ENCODE data around the gene OR13C9.
"Not testable (repeated sequence)": the region's sequence is repeated elsewhere in the genome, so short reads cannot be mapped to it uniquely, and the experiment has no call there.

The OR13C9 gene, protein sequence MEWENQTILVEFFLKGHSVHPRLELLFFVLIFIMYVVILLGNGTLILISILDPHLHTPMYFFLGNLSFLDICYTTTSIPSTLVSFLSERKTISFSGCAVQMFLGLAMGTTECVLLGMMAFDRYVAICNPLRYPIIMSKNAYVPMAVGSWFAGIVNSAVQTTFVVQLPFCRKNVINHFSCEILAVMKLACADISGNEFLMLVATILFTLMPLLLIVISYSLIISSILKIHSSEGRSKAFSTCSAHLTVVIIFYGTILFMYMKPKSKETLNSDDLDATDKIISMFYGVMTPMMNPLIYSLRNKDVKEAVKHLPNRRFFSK

DNA sequence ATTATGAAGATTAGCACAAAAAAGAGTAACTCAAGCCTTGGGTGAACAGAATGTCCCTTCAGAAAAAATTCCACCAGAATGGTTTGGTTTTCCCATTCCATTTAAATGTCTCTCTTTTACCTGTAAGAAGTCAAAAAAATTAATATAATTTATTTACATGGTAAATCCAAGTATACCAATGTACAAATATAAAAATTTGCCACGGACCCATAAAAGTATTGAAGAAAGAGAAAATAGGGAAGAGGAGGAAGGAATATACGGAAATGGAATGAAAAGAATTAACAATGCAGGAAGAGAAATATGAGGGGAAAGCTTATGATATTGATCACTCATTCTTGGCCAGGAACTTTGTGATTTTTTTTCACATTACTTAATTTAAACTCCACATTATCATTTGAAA lies at the start of gene OR13C9:
Gene OR13C9, minus strand, starts transcription at position 101 of the 400 bp plus-strand sequence. Its CDS starts 0 bp downstream, at position 101.
- DNase-seq (ENCODE audit: low read depth), result no peak

GRCh38 chr9:104658496-104659195 lies 40.6 kb upstream of the OR13C9 start:
- no peak for DNase-seq (ENCODE audit: low read depth)

DNA sequence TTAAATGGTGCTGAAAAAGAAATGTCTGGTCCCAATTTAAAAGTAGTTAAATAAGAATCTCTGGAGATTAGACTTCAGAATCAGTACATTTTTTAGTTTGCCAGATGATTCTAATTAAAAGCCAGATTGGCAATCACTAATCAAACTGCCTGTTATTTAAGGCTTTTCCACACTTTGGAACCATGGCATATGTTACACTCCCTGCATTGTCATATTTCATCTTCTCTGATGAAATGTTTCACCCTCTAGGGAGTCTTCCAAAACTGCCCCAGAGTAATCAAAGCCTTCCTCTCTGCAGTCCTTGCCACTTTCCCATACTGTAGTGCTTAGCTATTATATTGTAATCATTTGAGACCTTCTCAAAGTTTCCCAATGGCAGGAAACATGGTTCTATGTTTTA lies 17.5 kb upstream of the OR13C9 start:
- no peak for DNase-seq (ENCODE audit: low read depth)

DNA sequence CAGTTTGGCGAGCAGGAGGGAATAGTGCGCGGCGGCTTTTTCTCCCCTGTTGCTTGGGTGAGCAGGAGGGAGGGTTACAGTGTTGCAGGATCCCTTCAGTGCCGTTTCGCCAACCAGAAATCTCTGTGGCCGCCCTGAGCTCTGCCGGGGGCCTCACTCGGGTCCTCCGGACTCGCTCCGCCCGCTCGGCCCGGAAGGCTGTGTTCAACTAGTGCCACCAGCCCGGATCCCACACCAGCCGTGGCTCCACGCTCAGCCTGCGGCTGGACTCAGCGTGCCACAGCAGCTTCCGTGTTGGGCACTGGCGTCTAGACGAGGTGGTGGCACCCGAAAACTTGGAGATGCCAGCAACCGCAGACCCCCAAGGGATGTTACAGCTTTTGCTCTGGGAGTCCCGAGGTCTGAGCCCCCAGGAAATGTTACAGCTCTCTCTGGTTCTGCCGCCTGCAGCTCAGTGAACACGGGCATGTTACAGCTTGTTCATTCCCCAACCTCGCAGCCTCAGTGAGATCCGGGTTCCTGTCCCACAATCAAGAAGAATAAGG lies 16.0 kb upstream of the OR13C9 start:
- no peak for DNase-seq (ENCODE audit: low read depth)

GRCh38 chr9:104625964-104626363 lies 8.0 kb upstream of the OR13C9 start:
- not testable (repeated sequence) for DNase-seq (ENCODE audit: low read depth)

- DNase-seq (ENCODE audit: low read depth), result no peak
Observed at GRCh38 chr9:104617418-104617817, 586 bp downstream of the OR13C9 start.

DNA sequence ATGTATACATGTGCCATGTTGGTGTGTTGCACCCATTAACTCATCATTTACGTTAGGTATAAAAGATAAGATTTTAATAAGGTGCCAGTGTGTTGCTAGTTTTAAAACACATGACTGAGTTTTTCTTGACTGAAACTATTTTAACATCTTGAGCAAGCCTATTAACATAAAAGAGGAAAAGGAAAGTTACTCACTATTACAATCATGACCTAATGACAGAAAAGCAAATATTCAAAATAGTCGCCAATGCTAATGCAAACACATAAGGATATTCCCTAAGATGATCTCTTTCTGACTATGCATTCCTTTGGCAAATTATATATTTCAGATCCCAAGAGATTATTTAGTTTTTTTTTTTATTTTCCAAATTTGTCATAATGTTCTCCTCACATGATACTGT lies 6.8 kb downstream of the OR13C9 start:
- DNase-seq (ENCODE audit: low read depth), result no peak

DNA sequence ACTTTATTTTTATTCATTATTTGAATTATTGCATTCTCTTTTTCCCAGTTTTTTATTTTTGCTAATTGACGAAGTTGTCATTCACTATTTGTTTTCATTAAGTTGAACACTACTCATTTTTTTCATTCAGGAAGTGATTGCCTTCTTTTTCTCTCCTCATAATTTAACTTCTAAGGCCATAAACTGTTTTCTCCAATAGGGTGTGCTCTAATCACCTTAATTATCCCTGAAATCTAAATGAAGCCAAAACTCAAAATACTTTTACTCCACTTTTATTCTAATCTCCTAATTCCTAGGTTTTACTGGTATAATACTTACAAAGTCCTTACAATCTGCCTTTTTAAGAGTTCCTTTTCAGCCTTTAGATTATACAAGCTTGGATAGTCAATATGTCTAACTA lies 9.7 kb downstream of the OR13C9 start:
- no peak for DNase-seq (ENCODE audit: low read depth)

DNA sequence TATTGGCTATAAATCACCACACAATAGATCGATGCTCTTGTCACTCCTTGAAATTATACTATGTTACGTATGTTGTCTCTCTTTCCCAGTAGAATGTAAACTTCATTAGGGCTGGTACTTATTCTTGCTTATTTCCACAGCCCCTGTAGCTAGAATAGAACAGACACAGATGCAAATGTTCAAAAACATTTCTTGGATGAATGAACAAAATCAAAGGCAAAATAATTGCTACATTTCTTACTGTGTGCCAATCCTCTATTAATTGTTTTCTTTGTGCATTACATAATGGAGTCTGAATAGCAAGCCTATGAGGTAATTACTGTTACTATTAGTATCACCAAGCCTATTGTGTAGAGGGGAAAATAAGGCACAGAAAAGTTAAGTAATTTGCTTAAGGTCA lies 11.9 kb downstream of the OR13C9 start:
- no peak for DNase-seq (ENCODE audit: low read depth)

DNA sequence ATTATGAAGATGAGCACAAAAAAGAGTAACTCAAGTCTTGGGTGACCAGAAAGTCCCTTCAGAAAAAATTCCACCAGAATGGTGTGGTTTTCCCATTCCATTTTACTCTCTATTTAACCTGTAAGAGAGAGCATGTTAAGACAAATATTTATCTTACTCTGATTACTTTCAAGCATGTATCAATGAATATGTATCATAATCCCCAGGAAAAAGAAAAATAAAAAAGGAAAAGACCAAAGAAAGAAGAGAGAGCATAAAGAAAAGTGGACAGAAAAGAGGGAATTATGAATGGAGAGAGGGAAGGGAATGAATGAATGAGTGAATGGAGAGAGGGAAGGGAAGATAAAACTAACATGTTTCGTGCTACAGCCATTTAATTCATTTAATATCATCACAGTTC lies 12.5 kb downstream of the OR13C9 start, which contains the start of gene OR13C2:
Gene OR13C2, minus strand, starts transcription at position 101 of the 400 bp plus-strand sequence. Its CDS starts 0 bp downstream, at position 101.
- DNase-seq (ENCODE audit: low read depth), result not testable (repeated sequence)

DNA sequence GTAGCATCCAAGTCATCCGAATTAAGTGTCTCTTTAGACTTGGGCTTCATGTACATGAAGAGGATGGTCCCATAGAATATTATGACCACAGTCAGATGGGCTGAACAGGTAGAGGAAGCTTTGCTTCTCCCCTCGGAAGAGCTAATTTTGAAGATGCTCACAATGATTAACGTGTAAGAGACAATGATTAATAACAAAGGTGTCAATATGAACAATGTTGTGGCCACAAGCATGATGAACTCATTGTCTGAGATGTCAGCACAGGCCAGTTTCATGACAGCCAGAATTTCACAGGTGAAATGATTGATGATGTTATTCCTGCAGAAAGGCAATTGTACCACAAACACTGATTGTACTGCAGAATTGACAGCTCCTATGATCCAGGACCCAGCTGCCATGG lies 13.2 kb downstream of the OR13C9 start:
- no peak for DNase-seq (ENCODE audit: low read depth)

DNA sequence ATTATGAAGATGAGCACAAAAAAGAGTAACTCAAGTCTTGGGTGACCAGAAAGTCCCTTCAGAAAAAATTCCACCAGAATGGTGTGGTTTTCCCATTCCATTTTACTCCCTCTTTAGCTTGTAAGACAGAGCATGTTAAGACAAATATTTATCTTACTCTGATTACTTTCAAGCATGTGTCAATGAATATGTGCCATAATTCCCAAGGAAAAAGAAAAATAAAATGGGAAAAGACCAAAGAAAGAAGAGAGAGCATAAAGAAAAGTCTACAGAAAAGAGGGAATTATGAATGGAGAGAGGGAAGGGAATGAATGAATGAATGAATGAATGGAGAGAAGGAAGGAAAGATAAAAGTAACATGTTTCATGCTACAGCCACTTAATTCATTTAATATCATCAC lies 18.7 kb downstream of the OR13C9 start, which contains the start of gene OR13C5:
Gene OR13C5, minus strand, starts transcription at position 101 of the 400 bp plus-strand sequence. Its CDS starts 0 bp downstream, at position 101.
- not testable (repeated sequence) for DNase-seq (ENCODE audit: low read depth)

- DNase-seq (ENCODE audit: low read depth), result not testable (repeated sequence)
Observed at GRCh38 chr9:104598749-104599148, 19.3 kb downstream of the OR13C9 start.

- no peak for DNase-seq (ENCODE audit: low read depth)
Observed at GRCh38 chr9:104589626-104590025, 28.4 kb downstream of the OR13C9 start.

- DNase-seq (ENCODE audit: low read depth), result no peak
Observed at GRCh38 chr9:104586496-104587180, 31.4 kb downstream of the OR13C9 start.

DNA sequence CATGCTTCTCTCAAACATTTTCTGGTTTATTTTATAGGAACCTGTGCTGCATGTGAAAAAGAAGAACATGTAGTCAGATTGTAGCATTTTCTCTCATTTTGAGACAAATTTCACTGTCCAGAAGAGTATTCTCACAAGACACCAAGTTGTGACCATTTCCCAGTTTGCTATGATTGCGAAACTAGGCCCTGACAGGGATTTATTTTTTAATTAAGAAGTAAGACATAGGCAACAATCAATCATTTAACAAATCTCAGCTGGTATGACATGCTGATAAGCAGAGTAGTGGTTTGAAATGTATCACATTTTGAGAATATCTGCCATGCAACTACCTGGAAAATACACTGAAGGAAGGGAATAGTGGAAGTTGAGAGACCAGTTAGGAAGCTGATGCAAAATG lies 37.4 kb downstream of the OR13C9 start:
- no peak for DNase-seq (ENCODE audit: low read depth)

DNA sequence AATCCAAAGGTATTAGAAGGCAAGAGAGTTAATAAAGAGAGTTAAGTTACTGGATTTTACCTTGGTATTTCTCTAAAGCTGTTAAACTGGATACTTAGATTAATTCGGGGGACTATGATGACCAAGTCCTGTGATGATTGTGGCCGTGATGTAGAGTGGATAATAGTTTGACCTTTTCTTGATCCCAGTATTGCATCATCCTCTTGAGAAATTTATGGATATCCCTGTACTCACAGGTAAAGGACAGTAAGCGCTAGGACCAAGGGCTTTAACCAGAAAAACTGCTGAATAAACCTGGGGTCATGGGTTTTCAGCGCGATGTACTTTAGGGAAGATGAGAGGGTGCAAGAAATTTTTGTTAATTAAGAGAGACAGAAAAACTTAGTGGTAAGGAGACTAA lies 40.7 kb downstream of the OR13C9 start:
- DNase-seq (ENCODE audit: low read depth), result no peak

- DNase-seq (ENCODE audit: low read depth), result no peak
Observed at GRCh38 chr9:104575456-104575855, 42.5 kb downstream of the OR13C9 start.

- no peak for DNase-seq (ENCODE audit: low read depth)
Observed at GRCh38 chr9:104572612-104573011, 45.4 kb downstream of the OR13C9 start.

- no peak for DNase-seq (ENCODE audit: low read depth)
Observed at GRCh38 chr9:104568868-104569267, 49.1 kb downstream of the OR13C9 start, which contains the start of gene OR13C8. TSS of gene OR13C8 (plus strand) at chr9:104569168. CDS start at chr9:104569168, 0 bp downstream.
